HG03521 (cell line): ENCODE data around the gene TNFRSF19.
"Not testable (repeated sequence)": the region's sequence is repeated elsewhere in the genome, so short reads cannot be mapped to it uniquely, and the experiment has no call there.

Experiments
- ATAC-seq: cut with Tn5 transposase; IDR thresholded peaks from one replicate; pipeline ENCODE4 v1.9.1; 2021; ENCODE audit warnings: mild to moderate bottlenecking, moderate library complexity; ENCODE audit not compliant: unreplicated experiment

Gene TNFRSF19, protein sequence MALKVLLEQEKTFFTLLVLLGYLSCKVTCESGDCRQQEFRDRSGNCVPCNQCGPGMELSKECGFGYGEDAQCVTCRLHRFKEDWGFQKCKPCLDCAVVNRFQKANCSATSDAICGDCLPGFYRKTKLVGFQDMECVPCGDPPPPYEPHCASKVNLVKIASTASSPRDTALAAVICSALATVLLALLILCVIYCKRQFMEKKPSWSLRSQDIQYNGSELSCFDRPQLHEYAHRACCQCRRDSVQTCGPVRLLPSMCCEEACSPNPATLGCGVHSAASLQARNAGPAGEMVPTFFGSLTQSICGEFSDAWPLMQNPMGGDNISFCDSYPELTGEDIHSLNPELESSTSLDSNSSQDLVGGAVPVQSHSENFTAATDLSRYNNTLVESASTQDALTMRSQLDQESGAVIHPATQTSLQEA

DNA sequence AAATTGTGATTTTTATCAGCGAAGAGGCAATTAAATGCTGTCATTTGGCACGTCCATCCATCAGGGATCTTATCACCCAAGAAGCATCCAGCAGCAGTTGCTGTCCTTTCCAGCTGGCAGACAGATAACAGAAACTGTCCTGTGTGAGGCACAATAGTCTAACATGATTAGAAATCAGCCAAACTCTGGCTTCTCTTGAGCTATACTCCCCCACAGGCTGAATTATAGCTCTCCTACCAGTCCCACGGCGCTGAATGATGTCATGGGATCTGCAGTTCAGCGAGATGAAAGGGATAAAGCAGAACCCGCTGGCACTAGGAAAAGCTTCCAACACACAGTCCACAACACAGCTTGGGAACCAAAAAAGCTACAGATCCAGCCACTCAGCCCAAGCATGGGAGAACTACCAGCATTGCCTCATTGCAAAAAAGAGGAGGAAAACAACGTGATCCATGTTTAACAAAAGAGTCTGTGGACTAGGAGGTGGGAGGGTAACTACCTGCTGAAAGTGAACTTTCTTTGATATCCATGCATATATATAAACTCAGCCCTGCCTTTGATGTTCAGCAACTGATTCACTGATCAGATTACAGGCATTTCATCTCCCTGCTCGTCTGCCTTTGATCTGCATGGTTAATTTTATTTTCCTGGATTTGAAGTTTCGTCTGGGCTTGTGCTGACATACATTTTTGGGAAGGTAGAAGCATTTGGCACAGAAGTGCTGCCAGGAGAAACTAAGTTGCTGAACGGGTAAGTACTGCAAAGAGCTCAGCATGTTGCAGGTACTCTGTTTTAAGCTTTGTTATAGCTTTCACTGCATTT lies at the start of gene TNFRSF19:
Gene TNFRSF19, plus strand, starts transcription at position 314 of the 822 bp plus-strand sequence. CDS start 19,772 bp downstream, outside the sequence.
- ATAC-seq: no peak

DNA sequence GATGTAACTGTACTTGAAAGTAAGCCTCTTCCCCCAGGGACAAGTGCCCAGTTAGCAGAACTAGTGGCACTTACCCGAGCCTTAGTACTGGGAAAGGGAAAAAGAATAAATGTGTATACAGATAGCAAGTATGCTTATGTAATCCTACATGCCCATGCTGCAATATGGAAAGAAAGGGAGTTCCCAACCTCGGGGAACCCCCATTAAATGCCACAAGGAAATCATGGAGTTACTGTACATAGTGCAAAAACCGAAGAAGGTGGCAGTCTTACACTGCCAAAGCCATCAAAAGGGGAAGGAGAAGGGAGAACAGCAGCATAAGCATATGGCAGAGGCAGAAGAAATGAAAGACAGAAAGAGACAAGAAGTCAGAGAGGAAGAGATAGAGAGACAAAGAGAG lies 40.3 kb upstream of the TNFRSF19 start:
- ATAC-seq: not testable (repeated sequence)

DNA sequence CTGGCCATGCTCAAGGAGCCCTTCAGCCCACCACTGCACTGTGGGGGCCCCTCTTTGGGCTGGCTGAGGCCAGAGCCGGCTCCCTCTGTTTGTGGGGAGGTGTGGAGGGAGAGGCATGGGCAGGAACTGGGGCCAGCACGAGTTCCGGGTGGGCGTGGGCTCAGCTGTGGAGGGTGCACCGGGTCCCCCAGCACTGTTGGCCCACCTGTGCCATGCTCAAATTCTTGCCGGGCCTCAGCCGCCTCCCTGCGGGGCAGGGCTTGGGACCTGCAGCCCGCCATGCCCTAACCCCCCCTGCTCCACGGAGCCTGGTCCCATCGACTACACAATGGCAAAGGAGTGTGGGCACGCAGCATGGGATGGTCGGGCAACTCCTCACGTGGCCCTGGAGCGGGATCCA lies 38.8 kb upstream of the TNFRSF19 start:
- no peak for ATAC-seq

DNA sequence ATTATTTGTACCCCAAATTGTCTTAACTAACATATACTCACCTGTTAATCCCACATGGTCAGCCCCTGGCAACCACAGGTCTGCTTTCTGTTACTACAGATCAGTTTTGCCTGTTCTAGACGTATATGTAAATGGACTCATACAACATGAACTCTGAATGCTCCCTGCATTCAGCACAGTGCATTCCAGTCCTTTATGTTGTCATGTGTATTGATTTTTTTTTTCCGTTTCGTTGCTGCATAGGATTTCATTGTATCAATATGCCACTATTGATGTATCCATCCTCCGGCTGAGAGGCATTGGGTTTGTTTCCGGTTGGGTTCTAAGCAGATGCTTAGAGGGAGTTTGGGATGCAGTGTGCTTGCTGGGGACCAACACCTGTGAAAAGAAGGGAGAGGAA lies 36.1 kb upstream of the TNFRSF19 start:
- ATAC-seq: no peak

DNA sequence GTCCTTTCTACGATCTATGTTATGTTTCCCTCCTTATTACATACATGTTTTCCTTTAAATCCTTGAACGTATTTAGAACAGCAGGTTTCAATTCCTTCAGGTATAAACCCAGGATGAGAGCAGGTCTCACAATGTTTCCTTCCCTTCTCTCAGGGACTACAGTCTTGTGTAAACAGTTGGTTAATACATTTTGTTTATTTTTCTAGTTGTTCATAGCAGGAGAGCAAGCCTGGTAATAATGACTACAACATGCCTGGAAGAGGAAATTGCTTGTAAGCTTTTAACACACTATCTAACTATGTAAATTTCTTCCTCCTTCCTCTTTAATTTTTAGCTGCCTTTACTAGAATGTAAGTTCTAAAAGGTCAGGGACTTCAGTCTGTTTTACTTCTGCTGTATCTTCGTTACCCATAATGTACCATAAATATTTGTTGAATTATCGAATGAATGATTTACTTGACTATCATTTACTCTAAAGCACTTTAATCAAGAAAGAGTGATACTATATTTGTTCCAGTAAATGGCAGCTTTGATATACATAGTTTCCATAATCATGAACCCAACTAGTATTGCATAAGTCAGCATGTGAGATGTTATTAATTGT lies 28.9 kb upstream of the TNFRSF19 start:
- ATAC-seq: no peak

DNA sequence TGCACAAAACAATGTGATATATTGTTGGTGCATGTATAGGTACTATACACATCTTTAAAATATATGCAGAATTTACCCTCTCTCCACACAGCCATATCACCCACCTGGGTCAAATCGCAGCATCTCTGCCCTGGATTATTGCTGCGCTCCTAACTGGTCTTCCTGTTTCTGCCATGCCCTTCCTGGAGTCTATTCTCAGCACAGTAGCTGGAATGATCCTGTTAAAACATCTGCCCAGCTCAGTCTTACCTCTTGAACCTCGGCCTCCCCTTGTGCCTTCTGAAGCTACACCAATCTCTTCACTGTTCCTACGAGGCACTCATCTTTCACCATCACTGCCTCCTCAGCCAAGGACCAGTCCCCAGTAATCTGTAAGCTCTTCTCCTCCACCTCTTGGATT lies 25.5 kb upstream of the TNFRSF19 start:
- ATAC-seq: no peak

DNA sequence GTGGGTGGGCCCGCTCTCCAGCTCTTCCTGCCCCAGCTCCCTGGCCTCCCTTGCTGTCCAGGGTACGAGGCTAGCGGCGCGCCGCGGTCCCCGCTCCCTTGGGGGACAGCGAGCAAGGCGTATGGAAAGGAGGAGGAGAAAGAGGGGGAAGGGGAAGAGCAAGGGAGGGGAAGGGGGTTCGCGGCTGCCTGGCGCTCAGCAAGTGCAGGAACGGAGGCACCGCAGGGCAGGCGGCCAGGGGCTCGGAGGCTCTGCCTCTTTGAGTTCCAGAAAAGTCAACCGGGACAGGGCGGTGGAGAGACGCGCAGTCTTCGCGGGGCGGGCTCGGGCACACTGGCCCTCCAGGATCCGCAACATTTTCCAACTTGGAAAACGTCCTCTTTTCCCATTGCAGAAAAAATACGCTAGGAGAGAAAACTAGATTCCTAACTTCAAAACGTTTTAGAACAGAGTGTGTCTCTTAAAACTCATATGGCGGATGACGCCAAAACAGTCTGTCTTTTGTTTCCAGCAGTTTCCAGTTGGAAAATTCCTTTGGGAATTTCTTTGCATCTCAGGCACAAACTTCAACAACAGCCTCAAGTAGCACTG lies 23.1 kb upstream of the TNFRSF19 start:
- no peak for ATAC-seq

DNA sequence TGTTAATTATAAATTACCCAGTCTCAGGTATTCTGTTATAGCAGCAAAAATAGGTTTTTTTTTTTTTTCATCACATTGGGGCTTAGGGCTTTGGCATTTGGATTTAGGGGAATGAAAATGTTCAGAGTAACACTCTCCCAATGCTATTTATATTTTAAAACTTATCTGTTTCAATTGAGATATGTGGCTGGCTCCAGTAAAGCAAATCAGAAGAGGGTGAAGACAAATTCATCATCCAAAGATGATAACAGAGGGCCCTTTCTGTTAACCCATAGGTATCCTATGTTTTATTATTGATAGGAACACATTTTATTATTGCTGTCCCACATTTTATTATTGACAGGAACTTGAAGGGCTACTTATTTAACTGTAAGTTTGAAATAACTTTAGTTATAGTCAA lies 20.5 kb upstream of the TNFRSF19 start:
- no peak for ATAC-seq

DNA sequence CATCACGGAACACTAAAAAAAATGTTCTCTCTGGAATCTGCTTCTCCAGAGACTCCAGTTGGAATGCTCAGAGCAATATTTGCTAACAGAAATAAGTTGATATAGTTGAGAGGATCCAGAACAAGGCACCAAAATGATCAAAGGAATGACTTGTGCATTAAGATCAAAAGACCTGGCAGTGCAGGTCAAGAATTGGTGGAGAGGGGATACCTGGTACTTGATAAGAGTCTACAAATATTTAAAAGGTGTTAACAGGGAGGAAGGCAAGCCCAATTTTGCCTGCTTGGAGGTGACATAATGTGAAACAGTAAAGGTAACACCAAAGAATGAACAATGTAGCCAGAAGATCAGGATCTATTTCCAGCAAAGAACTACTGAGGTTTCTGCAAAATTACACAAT lies 20.0 kb upstream of the TNFRSF19 start:
- no peak for ATAC-seq

DNA sequence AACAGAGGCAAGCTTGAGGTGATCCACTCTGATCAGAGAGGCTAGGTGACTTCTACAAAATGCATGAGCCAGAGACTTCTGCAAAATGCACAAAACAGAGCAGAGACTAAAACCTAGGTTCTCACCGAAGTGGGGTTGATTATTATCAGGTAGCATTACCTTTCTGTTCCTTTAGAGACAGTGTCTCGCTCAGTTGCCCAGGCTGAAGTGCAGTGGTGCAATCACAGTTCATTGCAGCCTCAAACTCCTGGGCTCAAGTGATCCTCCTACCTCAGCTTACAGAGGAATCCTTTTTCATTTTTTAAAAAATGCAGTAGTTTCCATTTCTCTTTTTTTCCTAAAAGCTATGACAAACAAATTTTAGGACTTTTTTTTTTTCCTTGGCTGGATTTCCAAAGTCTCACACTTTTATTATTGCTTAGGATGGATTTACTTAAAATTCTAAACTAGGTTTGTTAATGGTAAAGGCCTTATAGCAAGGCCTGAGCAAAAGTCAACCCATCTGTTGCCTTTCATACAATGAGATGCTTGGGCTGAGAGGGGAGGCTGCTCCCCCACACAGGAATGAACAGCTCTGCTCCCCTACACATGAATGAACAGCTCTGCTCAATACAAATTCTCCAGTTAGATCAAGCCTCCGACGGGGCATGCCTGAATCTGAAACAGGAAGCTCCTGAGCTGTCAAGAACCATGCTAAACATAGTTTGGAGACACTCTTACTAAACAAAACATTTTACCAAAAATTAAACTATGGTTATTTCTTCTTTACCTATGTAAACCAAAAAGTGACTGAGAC lies 18.8 kb upstream of the TNFRSF19 start:
- no peak for ATAC-seq

DNA sequence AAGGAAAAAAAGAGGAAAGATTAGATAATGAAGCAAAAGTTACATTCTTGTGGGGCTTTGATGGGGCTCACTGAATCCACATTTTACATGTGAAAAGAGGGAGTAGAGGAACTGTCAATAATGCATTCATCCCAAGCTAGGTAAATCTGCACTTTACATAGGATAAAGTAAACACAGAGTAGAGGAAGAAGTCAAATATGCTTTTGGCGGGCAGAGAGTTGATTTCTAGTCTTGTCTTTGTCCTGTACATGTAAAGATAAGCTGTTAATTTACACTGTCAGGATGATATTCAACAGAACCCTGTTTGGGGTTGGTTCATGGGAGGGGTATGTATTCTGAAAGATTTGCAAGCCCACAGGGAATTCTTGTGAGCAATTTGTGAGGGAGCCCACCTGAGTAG lies 18.0 kb upstream of the TNFRSF19 start:
- no peak for ATAC-seq

DNA sequence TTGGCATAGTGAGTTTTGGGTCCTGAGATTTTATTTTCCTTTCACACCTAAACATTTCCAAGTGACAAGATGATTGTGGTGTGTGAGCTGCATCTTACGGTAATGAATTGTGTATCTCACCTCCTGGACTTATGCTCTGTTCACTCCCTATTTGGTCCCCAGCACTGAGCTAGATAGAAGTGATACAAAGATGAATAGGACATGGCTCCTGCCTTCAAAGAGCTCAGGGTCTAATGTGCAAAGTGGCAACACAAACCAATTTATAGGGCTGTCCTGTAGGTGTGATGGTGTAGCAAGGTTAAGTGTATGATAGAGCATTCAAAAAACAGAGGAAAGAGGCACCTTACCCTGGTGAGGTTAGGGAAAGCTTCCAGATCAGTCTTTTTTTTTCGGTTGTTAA lies 17.6 kb upstream of the TNFRSF19 start:
- ATAC-seq: no peak

DNA sequence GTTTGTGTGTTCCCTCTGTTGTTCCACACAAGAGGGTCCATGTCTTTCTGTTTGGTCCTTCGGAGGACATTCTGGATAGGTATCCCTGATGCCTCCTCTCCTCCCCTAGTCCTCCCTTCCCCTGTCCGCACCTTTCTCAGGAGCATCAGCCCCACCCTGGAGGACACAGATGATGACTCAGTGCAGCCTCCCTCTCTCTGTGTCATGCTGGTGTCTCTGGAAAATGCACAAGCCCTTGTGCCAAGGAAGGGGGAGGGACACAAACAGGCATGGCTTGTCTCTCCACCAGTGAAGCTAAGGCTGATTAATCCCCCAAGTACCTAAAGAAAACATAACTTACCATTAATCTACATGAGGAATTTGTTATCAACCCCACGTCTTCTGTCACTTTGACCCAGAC lies 16.2 kb upstream of the TNFRSF19 start:
- no peak for ATAC-seq

DNA sequence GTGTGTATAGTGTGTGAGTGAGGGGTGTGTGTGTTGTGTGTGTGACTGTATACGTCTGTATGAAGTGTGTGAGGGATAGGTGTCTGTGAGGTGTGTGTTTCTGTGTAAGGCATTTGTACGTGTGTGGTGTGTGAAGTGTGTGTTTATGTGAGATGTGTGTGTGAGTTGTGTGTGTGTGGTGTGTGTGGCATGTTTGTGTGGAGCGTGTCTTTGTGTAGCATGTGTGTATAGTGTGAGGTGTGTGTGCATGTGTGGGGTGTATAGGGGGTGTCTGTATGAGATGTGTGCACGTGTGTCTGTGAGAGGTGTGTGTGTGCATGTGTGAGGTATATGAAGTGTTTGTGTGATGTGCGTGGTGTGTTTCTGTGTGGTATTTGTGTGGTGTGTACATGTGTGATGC lies 13.2 kb upstream of the TNFRSF19 start:
- ATAC-seq: no peak

DNA sequence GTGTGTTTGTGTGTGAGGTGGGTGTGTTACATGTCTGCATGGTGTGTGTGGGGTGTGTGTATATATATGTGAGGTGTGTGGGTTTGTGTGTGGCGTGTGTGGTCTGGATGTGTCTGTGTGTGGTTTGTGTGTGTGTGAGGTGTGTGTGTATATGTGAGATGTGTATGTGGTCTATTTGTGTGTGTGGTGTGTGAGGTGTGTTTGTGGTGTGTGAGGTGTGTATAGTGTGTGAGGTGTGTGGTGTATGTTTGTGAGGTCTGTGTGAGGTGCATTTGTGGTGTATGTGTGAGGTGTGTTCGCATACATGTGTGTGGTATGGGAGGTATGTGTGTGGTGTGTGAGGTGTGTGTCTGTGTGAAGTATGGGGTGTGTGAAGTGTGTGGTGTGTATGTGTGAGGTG lies 12.5 kb upstream of the TNFRSF19 start:
- ATAC-seq: no peak

DNA sequence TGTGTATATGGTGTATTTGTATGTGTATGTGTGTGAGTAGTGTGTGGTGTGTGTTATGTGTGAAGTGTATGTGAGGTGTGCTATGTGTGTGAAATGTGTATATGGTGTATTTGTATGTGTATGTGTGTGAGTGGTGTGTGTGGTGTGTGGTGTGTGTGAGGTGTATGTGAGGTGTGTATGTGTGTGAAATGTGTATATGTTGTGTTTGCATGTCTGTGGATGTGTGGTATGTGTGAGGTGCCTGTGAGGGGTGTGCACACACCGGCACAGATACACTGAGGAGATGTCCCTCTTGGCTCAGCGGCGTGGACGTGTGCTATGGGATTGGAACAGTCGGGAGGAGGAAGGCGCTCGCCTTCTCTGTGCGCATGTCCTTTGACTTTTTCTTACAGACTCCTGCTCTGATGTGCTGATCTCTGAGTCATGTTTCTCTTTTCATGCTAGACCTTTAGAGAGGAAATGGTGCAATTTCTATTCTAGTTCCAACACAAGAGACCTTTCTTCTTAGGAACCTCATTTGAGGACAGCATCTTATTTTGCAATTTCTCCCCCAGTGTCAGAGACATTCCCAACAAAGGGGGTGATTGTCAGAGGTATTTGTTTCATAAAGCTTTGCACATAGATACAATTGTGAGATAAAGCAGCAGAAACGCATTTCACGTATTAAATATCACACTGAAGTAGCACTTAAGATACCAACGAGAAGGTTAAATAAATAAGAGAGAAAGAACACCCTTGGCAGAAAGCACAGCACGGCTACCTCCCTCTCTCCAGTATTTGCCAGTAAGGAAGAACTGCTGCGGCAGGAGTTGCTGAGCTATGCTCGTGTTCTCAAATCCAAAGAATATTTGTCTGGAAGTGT lies 11.3 kb upstream of the TNFRSF19 start:
- ATAC-seq: no peak

DNA sequence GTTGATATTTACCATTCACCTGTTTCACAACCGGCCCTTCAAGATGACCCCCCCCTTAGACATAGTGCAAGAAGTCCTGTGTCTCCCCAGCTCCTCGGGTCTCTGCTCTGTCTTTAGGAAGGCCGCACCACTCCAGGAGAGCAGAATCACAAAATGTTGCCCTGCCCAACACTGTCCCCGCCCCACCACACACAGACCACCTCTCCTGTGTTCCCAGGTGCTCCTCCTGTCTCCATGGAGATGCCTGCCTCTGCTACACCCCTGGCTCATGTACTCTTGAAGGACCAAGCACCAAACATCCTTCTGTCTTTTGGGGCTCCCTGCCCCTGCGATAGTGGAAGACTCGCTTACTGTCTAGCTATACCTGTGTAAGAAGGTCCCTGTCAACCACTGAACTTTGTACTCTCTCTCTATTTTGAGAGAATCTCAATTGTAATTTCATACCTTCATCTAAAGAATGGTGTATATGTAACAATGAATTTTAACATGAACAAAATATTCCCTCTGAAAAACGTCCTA lies 9.6 kb upstream of the TNFRSF19 start:
- no peak for ATAC-seq

DNA sequence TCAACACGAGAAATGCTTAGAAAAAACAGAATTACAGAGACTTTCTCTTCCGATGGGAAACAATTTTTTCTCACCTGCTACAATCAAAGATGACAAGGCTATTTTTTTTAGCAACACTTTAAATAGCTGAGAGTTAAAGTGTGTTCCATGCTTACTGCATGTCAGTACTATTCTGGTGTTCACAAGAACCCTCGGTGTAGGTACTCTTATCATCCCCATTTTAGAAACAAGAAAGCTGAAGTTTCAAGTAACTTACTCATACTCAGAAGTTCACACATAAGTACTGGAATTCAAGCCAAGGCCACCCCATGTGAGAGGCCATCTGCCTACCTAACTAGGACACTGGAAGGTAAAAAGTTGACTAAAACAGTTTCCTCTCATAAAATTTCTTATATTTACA lies 9.0 kb upstream of the TNFRSF19 start:
- ATAC-seq: no peak

DNA sequence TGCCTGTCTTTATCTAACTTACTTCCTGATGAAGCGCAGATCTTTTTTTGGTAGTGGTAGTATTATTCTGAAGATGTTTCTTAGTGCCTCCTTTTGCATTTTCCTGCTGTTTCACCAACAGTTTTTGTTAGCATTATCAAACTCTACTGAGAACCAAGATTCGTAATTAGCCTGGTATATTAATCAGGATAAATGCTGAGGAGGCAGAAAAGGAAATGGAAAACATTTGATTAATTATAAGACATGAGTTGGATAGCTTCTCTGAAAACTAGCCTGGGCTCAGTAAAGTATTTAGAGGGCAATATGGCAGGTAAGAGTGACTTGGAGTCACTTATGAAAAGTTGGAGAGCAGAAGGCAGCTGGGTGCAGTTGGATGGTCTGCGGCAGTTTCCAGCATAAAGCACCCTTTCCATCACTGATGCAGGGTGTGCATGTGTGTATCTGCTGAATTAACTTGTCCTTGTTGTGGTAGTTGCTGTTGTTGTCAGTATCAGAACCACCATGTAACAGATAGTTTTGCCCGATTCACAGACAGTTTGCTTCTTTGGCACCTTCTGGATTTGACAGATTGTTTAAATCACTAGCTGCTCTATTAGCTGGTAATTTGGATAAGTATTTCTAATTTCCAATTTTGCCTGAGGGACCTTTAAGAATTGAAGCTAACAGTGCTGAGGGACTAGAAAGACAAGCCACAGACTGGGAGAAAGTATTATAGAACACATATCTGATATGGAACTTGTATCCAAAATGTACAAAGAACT lies 6.9 kb upstream of the TNFRSF19 start:
- ATAC-seq: no peak
